H1 (cell line): ENCODE measurements around the gene VPS18. TPM values are rescaled to one million over a fixed set of nuclear protein-coding genes. Genes with fewer than 3 reads are reported as not detected.

Experiments
- CTCF ChIA-PET: fragments of 300-600 bp; sonication (Branson Sonifier 250); formaldehyde crosslinking; loops from one replicate; lab custom pipeline; 2021; ENCODE audit not compliant: partially characterized antibody; lab: Charles Lee
- POLR2A ChIA-PET: fragments of 300-600 bp; sonication (Branson Sonifier 250); formaldehyde crosslinking; loops from one replicate; lab custom pipeline; 2021; ENCODE audit warnings: inconsistent platforms; ENCODE audit not compliant: partially characterized antibody; lab: Charles Lee
- DNase-seq, 2 experiments: peaks; one replicate each; pipeline versions ENCODE4 v3.0.0 to v3.0.0-alpha.2; 2010 to 2022; ENCODE audit warnings: low spot score in 2 of 2, low read depth in 1 of 2, mixed read lengths in 1 of 2
- FAIRE-seq: peaks from 2 replicates; lab custom pipeline; 2011; peaks lifted over from hg19 to GRCh38; lab: Jason Lieb, UNC
- H2AFZ ChIP-seq: 2 replicates; pipeline ENCODE4 v1.8.1; 2012; ENCODE audit warnings: low read length, inconsistent platforms
- H2AK5ac ChIP-seq: 2 replicates; pipeline ENCODE4 v1.6.1; 2013; ENCODE audit warnings: low read depth, low read length
- H2BK120ac ChIP-seq: replicated peaks from 2 replicates; pipeline ENCODE3; 2013; ENCODE audit warnings: low read depth, low read length, inconsistent platforms
- H2BK12ac ChIP-seq: 2 replicates; pipeline ENCODE4 v1.6.1; 2013; ENCODE audit warnings: low read depth, low read length
- H2BK15ac ChIP-seq: 2 replicates; pipeline ENCODE4 v1.6.1; 2013; ENCODE audit warnings: low read length
- H2BK20ac ChIP-seq: 2 replicates; pipeline ENCODE4 v1.6.1; 2013; ENCODE audit warnings: low read length
- H2BK5ac ChIP-seq: 2 replicates; pipeline ENCODE4 v1.6.1; 2013; ENCODE audit warnings: low read depth, low read length
- H3K14ac ChIP-seq: 2 replicates; pipeline ENCODE4 v1.6.1; 2013; ENCODE audit warnings: inconsistent platforms; ENCODE audit not compliant: insufficient read length
- H3K18ac ChIP-seq: 2 replicates; pipeline ENCODE4 v1.6.1; 2013; ENCODE audit warnings: low read length; ENCODE audit errors: extremely low read depth
- H3K23ac ChIP-seq: 2 replicates; pipeline ENCODE4 v1.6.1; 2013; ENCODE audit warnings: inconsistent platforms; ENCODE audit not compliant: insufficient read length
- H3K23me2 ChIP-seq: 2 replicates; pipeline ENCODE4 v1.6.1; 2013; ENCODE audit warnings: low read depth, low read length
- H3K27ac ChIP-seq: 2 replicates; pipeline ENCODE4 v1.6.1; 2011; ENCODE audit warnings: low read depth, low read length, inconsistent platforms
- H3K27me3 ChIP-seq, 4 experiments: replicated peaks in 1 of 4; 1 replicate in 1 of 4; 2 replicates in 3 of 4; pipeline versions ENCODE4 v1.6.1 to v1.8.1; 2011 to 2013; ENCODE audit warnings: low read length in 3 of 4, mild to moderate bottlenecking in 3 of 4, inconsistent platforms in 2 of 4, mixed read lengths in 2 of 4, moderate library complexity in 1 of 4; ENCODE audit not compliant: control insufficient read depth in 3 of 4, insufficient read depth in 3 of 4; ENCODE audit errors: extremely low read depth in 1 of 4
- H3K36me3 ChIP-seq, 4 experiments: 2 replicates each; pipeline versions ENCODE4 v1.6.1 to v1.8.1; 2011 to 2013; ENCODE audit warnings: mild to moderate bottlenecking in 4 of 4, low read length in 3 of 4, moderate library complexity in 2 of 4, control low read depth in 1 of 4, inconsistent platforms in 1 of 4; ENCODE audit not compliant: insufficient read depth in 4 of 4, control insufficient read depth in 2 of 4
- H3K4ac ChIP-seq: replicated peaks from 2 replicates; pipeline ENCODE3; 2013; ENCODE audit warnings: low read length, low read depth, mixed read lengths, inconsistent platforms; ENCODE audit not compliant: insufficient read length
- H3K4me1 ChIP-seq, 4 experiments: replicated peaks in 1 of 4; 1 replicate in 1 of 4; 2 replicates in 3 of 4; pipeline versions ENCODE4 v1.6.1 to v1.8.1; 2011 to 2013; ENCODE audit warnings: low read length in 3 of 4, inconsistent platforms in 2 of 4, mixed read lengths in 1 of 4; ENCODE audit not compliant: insufficient read depth in 4 of 4, control insufficient read depth in 3 of 4
- H3K4me2 ChIP-seq, 2 experiments: 2 replicates each; pipeline versions ENCODE4 v1.6.1 to v1.8.1; 2011 to 2013; ENCODE audit warnings: low read depth in 2 of 2, low read length in 2 of 2, control low read depth in 1 of 2, inconsistent platforms in 1 of 2, mild to moderate bottlenecking in 1 of 2; ENCODE audit not compliant: insufficient read depth in 1 of 2
- H3K4me3 ChIP-seq, 4 experiments: fragments of 200-600, 300-600 bp in 1 of 4; sonication (generic), shearing (Covaris generic), sonication (Bioruptor Twin) in 1 of 4; 2 replicates each; pipeline versions ENCODE4 v1.5.1 to v1.8.1; 2011 to 2016; ENCODE audit warnings: low read length in 4 of 4, low read depth in 3 of 4, control low read depth in 2 of 4, inconsistent platforms in 2 of 4, mild to moderate bottlenecking in 2 of 4, mixed read lengths in 1 of 4, moderate library complexity in 1 of 4; ENCODE audit not compliant: insufficient read depth in 2 of 4; ENCODE audit errors: extremely low read depth in 1 of 4
- H3K56ac ChIP-seq: replicated peaks from 2 replicates; pipeline ENCODE3; 2013; ENCODE audit warnings: low read depth, mild to moderate bottlenecking, mixed read lengths, low read length, inconsistent platforms; ENCODE audit not compliant: insufficient read length
- H3K79me1 ChIP-seq: 2 replicates; pipeline ENCODE4 v1.6.1; 2013; ENCODE audit warnings: low read depth, low read length, control low read depth
- H3K79me2 ChIP-seq, 2 experiments: 2 replicates each; pipeline versions ENCODE4 v1.6.1 to v1.8.1; 2012 to 2013; ENCODE audit warnings: low read length in 2 of 2, mild to moderate bottlenecking in 2 of 2, inconsistent platforms in 1 of 2; ENCODE audit not compliant: insufficient read depth in 2 of 2, control insufficient read depth in 1 of 2
- H3K9ac ChIP-seq, 4 experiments: replicated peaks in 1 of 4; 1 replicate in 1 of 4; 2 replicates in 3 of 4; pipeline versions ENCODE4 v1.6.1 to v1.8.1; 2011 to 2013; ENCODE audit warnings: low read depth in 3 of 4, low read length in 3 of 4, control low read depth in 2 of 4, mild to moderate bottlenecking in 2 of 4, moderate library complexity in 2 of 4, inconsistent platforms in 1 of 4; ENCODE audit errors: extremely low read depth in 1 of 4
- H3K9me3 ChIP-seq, 2 experiments: 2 replicates each; pipeline versions ENCODE4 v1.6.1 to v1.8.1; 2012 to 2013; ENCODE audit warnings: mild to moderate bottlenecking in 2 of 2, moderate library complexity in 2 of 2, control low read depth in 1 of 2, inconsistent platforms in 1 of 2, low read depth in 1 of 2, low read length in 1 of 2, mixed read lengths in 1 of 2; ENCODE audit not compliant: insufficient read depth in 2 of 2
- H4K20me1 ChIP-seq, 2 experiments: replicated peaks in 1 of 2; 2 replicates each; pipeline versions ENCODE3 to v1.8.1; 2011 to 2013; ENCODE audit warnings: inconsistent platforms in 2 of 2, low read length in 2 of 2, mild to moderate bottlenecking in 1 of 2; ENCODE audit not compliant: insufficient read depth in 2 of 2, control insufficient read depth in 1 of 2
- H4K5ac ChIP-seq: 2 replicates; pipeline ENCODE4 v1.6.1; 2013; ENCODE audit warnings: low read length, low read depth, mixed read lengths, inconsistent platforms; ENCODE audit not compliant: insufficient read length
- H4K8ac ChIP-seq: 2 replicates; pipeline ENCODE4 v1.8.0; 2013; ENCODE audit warnings: mild to moderate bottlenecking, moderate library complexity, low read length, inconsistent platforms; ENCODE audit not compliant: insufficient read depth; ENCODE audit errors: extremely low read depth
- H4K91ac ChIP-seq: replicated peaks from 2 replicates; pipeline ENCODE3; 2013; ENCODE audit warnings: low read length, mixed read lengths, inconsistent platforms; ENCODE audit not compliant: insufficient read length
- KDM1A ChIP-seq: fragments of 200-600, 300-600 bp; sonication (generic); IDR thresholded peaks from 2 replicates; pipeline ENCODE4 v1.7.1; 2016; ENCODE audit warnings: mild to moderate bottlenecking, low read length, borderline replicate concordance
- KDM5A ChIP-seq: fragments of 200-600 bp; IDR thresholded peaks from 2 replicates; pipeline ENCODE4 v1.7.1; 2012; ENCODE audit warnings: mild to moderate bottlenecking, low read length, inconsistent platforms, mixed read lengths
- MAFK ChIP-seq: IDR thresholded peaks from 2 replicates; pipeline ENCODE4 v1.6.1; 2012; ENCODE audit warnings: low read depth, mild to moderate bottlenecking, improper control_type of control experiment, low read length
- SAP30 ChIP-seq: fragments of 300-600 bp; sonication (generic); IDR thresholded peaks from 2 replicates; pipeline ENCODE4 v1.7.1; 2012; ENCODE audit warnings: low read length, moderate library complexity, mild to moderate bottlenecking, inconsistent platforms; ENCODE audit not compliant: insufficient read depth, insufficient replicate concordance
- TAF7 ChIP-seq: optimal IDR thresholded peaks from 2 replicates; pipeline ENCODE3; 2011; ENCODE audit warnings: low read depth, mild to moderate bottlenecking, inconsistent platforms, low read length, moderate library complexity, borderline replicate concordance
- WGBS, 2 experiments: shearing (Covaris generic) in 1 of 2; methylation state at CpG; one replicate each; pipeline versions ENCODE4 v1.1.6 to v1.1.7; 2013 to 2015; ENCODE audit warnings: low lambda C conversion rate in 2 of 2, mixed read lengths in 2 of 2, inconsistent platforms in 1 of 2, low coverage in 1 of 2, missing lambda C conversion rate in 1 of 2; ENCODE audit not compliant: insufficient replicate concordance in 2 of 2, insufficient coverage in 1 of 2, insufficient read length in 1 of 2; ENCODE audit errors: extremely low coverage in 1 of 2, missing lambda C conversion rate in 1 of 2; 5-methylcytosine and 5-hydroxymethylcytosine counted together
- polyA plus RNA-seq, 7 experiments: library from polyadenylated mRNA; depleted of rRNA in 3 of 7; stranded (reverse) in 5 of 7; unstranded in 2 of 7; fragments of >200 nt in 5 of 7; fragments of 200-250 nt in 2 of 7; gene quantifications; 1 replicate in 5 of 7; 2 replicates in 1 of 7; 4 replicates in 1 of 7; pipeline versions ENCODE4 v1.2.1 to v1.2.3, GENCODE V29; 2011 to 2013; ENCODE audit warnings: missing spikeins in 2 of 7, mixed read lengths in 2 of 7
- total RNA-seq: library from RNA; stranded (reverse); fragmentation: NEBNext Ultra II Directional; extraction: Animal tissue kit (Norgen Biotek cat#: 25700); gene quantifications from 2 replicates; pipeline ENCODE4 v1.2.1, GENCODE V29; 2021
- TF ChIP-seq, protein P1 (sequence below): IDR thresholded peaks from 2 replicates; pipeline ENCODE4 v1.6.1; 2012; ENCODE audit warnings: inconsistent platforms

Gene VPS18
- total and polyA plus RNA-seq, 2 of the 8 experiments (the other 6 are each of a cell fraction or from before 2014, with no cell fraction given), result 28.9 to 32.7 TPM

DNA sequence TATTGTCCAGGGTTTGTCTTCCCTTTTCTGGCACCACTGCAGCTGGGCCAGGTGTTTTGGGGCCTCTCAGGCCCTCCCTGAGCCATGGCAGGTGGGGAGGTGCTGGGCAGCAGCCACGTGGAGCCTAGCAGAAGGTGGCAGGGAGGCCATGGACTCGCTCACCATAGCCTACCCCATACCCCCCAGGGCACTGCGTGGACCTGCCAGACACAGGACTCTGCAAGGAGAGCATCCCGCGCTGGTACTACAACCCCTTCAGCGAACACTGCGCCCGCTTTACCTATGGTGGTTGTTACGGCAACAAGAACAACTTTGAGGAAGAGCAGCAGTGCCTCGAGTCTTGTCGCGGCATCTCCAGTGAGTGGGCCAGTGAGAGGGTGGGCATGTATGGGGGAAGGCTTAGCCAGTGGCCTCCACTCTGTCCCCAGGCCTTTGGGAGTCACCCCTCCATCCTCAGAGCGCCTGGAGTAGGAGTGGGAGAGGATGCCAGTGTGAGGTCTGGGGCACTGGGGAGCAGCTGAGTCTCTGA, 38.5 kb upstream of the VPS18 start:
- Histone ChIP-seq H2AK5ac (no peak overlapping the region), H3K23ac (no peak overlapping the region), H3K4me2 (no peak overlapping the region), H3K23me2 (no peaks in the 10 kb centered on the region), H4K20me1 (peaks cover 3% of the 10 kb centered on the region in 2 experiments), H2AFZ (no peak overlapping the region), H2BK20ac (no peak overlapping the region), H3K18ac (no peak overlapping the region), H4K91ac (no peak overlapping the region), H3K9ac (no peak overlapping the region), H3K4me1 (peaks cover 0 to 3% (median 0%) of the 10 kb centered on the region in 4 experiments; a peak in 1 of 7 replicates), H3K79me2 (peaks cover 0 to 2% of the 10 kb centered on the region in 2 experiments; a peak in 1 of 4 replicates), H3K9me3 (no peaks in the 10 kb centered on the region), H4K8ac (no peak overlapping the region), H2BK5ac (no peak overlapping the region), H3K79me1 (peaks cover 3% of the 10 kb centered on the region; the same call in 1 of the 2 replicates), H3K4ac (no peak overlapping the region), H2BK12ac (no peak overlapping the region), H3K36me3 (peaks cover 18 to 43% (median 37%) of the 10 kb centered on the region in 4 experiments; a peak in 7 of 8 replicates), H3K4me3 (no peak overlapping the region), H4K5ac (no peak overlapping the region), H3K27me3 (no peaks in the 10 kb centered on the region)
- CTCF ChIA-PET, result interaction anchor here (1.6 to 8.6 kb wide), 6 partner anchors 11 to 92 kb away, joined by 3 to 208 read pairs (median 78); partner anchors contain the start of genes SPINT1 and VPS18
- WGBS, 2 experiments, result 89% methylated on average over 13 of the region's 13 CpGs; no CpG with 5 or more reads in 1 of the 2 experiments
- FAIRE-seq (no peak), DNase-seq (no peak)
- POLR2A ChIA-PET, result interaction anchor here (0.6 to 5.6 kb wide), 6 partner anchors 9 to 230 kb away, joined by 3 to 49 read pairs (median 27); partner anchors contain the start of genes SPINT1 and VPS18
- no peak for TF ChIP-seq KDM1A
- TF ChIP-seq MAFK, result no peak
- no peak for TF ChIP-seq KDM5A
- TF ChIP-seq SAP30, result no peak
- TF ChIP-seq, protein P1, sequence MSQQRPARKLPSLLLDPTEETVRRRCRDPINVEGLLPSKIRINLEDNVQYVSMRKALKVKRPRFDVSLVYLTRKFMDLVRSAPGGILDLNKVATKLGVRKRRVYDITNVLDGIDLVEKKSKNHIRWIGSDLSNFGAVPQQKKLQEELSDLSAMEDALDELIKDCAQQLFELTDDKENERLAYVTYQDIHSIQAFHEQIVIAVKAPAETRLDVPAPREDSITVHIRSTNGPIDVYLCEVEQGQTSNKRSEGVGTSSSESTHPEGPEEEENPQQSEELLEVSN, result no peak
- TF ChIP-seq TAF7, result no peak
- TF ChIP-seq, all 59 proteins: peak for 0
- no peak overlapping the region for H3K27ac ChIP-seq
- H3K56ac ChIP-seq, result no peak overlapping the region
- H2BK120ac ChIP-seq, result no peak overlapping the region
- H2BK15ac ChIP-seq, result no peak overlapping the region
- H3K14ac ChIP-seq, result no peak overlapping the region
